Adipocyte (in vitro differentiated cells): ENCODE data around the gene SERPINB11.

Experiments
- DNase-seq: peaks from one replicate; pipeline ENCODE4 v3.0.0-alpha.2; 2015; ENCODE audit warnings: low read depth
- H3K27me3 ChIP-seq: replicated peaks from 2 replicates; pipeline ENCODE4 v1.7.0; 2013; ENCODE audit warnings: mild to moderate bottlenecking, low read length, moderate library complexity; ENCODE audit not compliant: control insufficient read depth, insufficient read depth
- H3K36me3 ChIP-seq: 2 replicates; pipeline ENCODE4 v1.7.0; 2013; ENCODE audit warnings: low read length, mild to moderate bottlenecking, moderate library complexity; ENCODE audit not compliant: control insufficient read depth, insufficient read depth, severe bottlenecking
- H3K4me1 ChIP-seq: 2 replicates; pipeline ENCODE4 v1.7.0; 2013; ENCODE audit warnings: mild to moderate bottlenecking, low read length, moderate library complexity; ENCODE audit not compliant: control insufficient read depth, insufficient read depth
- H3K4me3 ChIP-seq: 2 replicates; pipeline ENCODE4 v1.7.0; 2013; ENCODE audit warnings: mild to moderate bottlenecking, low read length, moderate library complexity
- H3K9ac ChIP-seq: 2 replicates; pipeline ENCODE4 v1.7.0; 2013; ENCODE audit warnings: mild to moderate bottlenecking, low read length, moderate library complexity
- H3K9me3 ChIP-seq: 2 replicates; pipeline ENCODE4 v1.7.0; 2013; ENCODE audit warnings: mild to moderate bottlenecking, low read length, moderate library complexity; ENCODE audit not compliant: control insufficient read depth

Gene SERPINB11

GRCh38 chr18:63765837-63766236, 63.1 kb downstream of the SERPINB11 start:
- Histone ChIP-seq H3K4me3 (no peak overlapping the region), H3K9ac (no peak overlapping the region), H3K4me1 (peaks cover 31% of the 10 kb centered on the region), H3K27me3 (no peaks in the 10 kb centered on the region), H3K9me3 (peaks cover under 1% of the 10 kb centered on the region), H3K36me3 (no peaks in the 10 kb centered on the region)
- DNase-seq = no peak
